ENCODE results near the gene MBNL2.
A peak's percentile ranks its signal among the peaks of the same experiment; 100 is the strongest.

The MBNL2 gene

DNA sequence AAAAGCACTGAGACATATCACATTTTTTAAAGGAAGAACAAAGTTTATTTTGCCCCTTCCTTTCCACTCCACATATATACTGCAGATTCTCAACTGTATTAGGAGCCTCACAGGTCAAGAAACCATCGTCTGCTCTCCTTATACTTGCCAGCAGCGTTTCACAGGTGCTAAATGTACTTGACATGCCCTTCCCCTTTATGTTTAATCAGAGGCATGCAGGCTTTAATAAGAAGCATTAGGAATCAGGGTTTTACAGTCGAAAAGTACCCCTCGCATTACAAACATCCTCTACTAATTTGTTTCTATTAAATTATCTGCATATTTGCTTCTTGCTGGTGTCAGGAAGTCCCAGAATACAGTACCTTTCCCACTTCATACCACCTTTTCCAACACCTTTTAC lies 208.2 kb downstream of the MBNL2 start:
- DNase-seq: no peak

GRCh38 chr13:97431171-97431764 lies 209.1 kb downstream of the MBNL2 start:
- no peak for DNase-seq

DNA sequence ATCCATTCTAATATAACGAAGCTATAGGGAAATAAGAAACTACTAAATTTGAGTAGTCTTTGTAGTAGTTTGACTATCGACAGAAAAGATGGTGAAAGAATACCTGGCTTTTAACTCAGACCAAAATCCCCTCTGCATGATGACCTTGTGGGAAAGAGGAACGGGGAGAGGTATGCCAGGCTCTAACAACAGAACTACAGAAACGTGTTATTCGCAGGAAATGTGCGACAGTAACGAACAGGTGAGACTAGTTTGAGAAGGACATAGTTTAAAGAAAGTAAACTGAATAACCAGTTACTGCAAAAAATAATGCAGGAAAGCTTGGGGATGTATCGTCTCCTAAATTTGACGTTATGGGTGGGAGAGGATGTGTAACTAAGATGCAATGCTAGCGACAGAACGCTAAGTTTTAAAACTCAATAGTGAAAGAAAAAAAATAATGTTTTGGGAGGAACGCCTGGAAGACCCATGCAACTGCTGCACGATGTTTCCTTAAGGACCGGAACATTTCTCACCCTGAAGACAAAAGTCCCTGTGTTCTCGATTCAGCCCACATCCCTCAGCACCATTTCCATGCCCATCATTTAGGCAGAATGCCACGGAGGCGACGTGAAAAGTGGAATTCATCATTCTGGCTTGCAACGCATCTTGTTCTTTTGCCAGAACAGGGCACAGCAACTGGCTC lies 210.2 kb downstream of the MBNL2 start:
- DNase-seq: no peak

GRCh38 chr13:97432917-97433726 lies 211.0 kb downstream of the MBNL2 start:
- peak; percentile 100 for DNase-seq

DNA sequence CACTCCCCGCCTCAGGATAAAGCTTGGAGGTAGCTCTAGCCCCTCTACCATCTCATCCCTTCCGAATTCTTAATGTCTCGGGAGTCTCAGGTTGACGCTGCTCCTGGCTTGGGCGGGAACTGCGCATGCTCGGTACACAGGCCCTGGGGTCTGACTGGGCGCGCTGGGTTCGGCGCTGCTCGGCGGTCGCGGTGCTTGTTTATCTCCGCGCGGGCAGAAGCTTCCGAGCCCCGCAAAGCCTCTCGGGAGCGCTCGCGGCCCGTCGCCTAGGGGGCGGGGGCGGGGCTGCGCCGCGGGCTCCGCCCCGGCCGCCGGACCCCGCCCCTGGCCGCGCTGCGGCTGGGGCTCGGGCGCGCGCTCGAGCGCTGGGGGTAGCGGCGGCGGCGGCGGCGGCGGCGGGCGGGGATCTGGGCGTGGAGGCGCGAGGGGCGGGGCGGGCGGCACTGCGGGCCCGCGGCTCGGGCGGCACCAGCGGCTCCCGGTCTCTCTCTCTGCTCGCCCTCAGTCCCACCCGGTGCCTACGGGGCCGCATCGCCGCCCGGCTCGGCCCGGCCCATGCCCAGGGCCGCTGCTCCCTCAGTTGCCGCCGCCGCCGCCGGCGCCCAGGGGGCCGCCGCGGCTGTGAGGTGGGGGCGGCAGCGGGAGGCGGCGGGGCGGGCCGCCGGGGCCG lies 211.7 kb downstream of the MBNL2 start, which contains the start of gene RAP2A:
RAP2A (plus strand) TSS at position 443 of the 670 bp plus-strand sequence. CDS start 302 bp downstream, outside the sequence.
- peak; percentile 86 to 91 for DNase-seq

- DNase-seq: peak; percentile 56 to 66
Measured at GRCh38 chr13:97434397-97435201, 212.5 kb downstream of the MBNL2 start.

- no peak for DNase-seq
Measured at GRCh38 chr13:97435323-97435722, 213.2 kb downstream of the MBNL2 start.

DNA sequence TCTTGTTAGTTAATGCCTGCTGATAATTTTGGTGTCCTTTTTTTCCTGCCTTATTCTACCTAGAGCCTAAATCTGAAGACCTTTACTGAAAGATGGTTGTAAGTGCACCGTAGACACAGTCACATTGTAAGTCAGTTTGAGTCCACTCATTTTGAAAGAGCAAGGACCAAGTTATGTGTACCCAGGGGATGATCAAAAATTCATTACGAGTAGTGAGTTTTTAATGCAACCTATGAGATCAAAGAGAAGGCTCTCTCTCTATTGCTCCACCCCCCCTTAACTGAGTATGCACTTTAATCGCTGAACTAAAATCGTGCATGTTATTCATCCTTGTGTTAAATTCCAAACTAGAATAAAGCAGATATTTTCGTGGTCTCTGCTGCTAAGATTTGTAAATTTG lies 213.7 kb downstream of the MBNL2 start:
- no peak for DNase-seq

- no peak for DNase-seq
Measured at GRCh38 chr13:97436845-97437244, 214.7 kb downstream of the MBNL2 start.

DNA sequence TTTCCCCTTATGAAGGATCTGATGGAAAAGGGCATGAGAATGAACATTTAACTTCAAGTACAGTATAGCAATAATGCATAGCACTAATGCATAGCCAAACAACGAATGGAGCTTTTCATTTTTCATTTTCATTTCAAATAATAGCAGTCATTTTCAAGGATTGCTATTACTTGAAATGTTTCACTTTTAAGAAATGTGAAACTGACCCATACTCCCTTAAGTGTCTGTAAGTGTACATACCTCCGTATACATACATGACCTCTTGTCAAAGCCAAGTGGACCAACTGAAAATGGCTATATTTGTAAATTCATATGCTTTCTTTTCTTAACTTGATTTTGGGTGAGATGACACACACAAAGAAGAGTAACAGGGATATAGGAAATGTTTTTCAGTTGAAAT lies 215.6 kb downstream of the MBNL2 start:
- DNase-seq: no peak

GRCh38 chr13:97438856-97439595 lies 216.9 kb downstream of the MBNL2 start:
- DNase-seq: no peak

DNA sequence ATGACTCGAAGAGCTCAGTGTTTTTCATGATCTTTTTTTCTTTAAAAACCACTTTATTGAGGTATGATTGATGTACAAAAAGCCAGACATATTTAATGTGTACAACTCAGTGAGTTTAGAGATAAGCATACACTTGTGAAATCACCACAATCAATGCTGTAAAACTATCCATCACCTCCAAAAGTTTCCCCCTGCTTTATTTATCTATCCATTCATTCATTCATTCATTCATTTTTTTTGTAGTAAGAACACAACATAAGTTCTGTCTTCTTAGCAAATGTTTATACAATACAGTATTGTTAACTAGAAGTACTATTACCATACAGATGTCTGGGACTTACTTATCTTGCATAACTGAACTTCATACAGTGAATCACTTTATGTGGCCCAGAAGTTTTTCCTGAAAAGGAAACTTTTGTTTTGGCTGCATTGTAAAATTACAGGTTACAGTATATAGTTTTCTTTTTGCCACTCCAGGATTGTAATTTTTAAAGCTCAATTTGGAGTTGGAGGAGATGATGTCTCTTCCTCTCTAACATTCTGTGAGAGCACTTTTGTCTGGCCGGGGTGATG lies 218.6 kb downstream of the MBNL2 start:
- DNase-seq: no peak

DNA sequence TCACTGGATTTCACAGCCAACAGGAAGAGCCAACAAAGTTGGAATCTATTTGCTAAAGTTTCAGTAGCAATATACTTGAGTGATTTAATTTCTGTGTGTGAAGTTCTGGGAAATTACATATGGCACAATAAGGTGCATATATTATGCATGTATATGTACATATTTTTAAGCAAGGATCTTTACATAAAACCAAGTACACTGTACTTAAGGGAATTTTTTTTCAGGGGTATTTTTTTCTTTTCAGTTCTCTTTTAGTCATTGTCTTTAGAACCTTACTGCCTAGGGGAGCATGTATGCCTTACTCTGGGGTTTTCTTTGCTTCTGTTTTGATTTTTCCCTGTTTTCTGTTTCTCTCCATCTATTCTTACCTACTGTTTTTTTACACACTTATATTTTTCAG lies 219.2 kb downstream of the MBNL2 start:
- DNase-seq: no peak
